Activated CD8-positive, alpha-beta memory T cell treated with anti-CD3 and anti-CD28 coated beads, Interleukin-2, amount 50 U/mL, for 4 hours (primary cell): ENCODE results near the gene C2CD2L.
"Not testable (repeated sequence)": the region's sequence is repeated elsewhere in the genome, so short reads cannot be mapped to it uniquely, and the experiment has no call there.

Experiments
- DNase-seq: peaks from one replicate; pipeline ENCODE4 v3.0.0-alpha.2; 2020

Gene C2CD2L

GRCh38 chr11:119093942-119094815 lies 13.0 kb upstream of the C2CD2L start:
- peak; percentile 61 for DNase-seq

- DNase-seq, result peak; percentile 59
Observed at GRCh38 chr11:119094816-119095065, 12.4 kb upstream of the C2CD2L start.

GRCh38 chr11:119095066-119095880 lies 11.9 kb upstream of the C2CD2L start:
- DNase-seq, result peak; percentile 99

GRCh38 chr11:119099711-119100110 lies 7.4 kb upstream of the C2CD2L start:
- DNase-seq, result no peak

- no peak for DNase-seq
Observed at GRCh38 chr11:119100246-119100970, 6.7 kb upstream of the C2CD2L start.

- DNase-seq, result no peak
Observed at GRCh38 chr11:119100994-119101758, 6.0 kb upstream of the C2CD2L start.

- DNase-seq, result peak; percentile 82
Observed at GRCh38 chr11:119101759-119102423, 5.3 kb upstream of the C2CD2L start, which contains the start of gene DPAGT1. Gene DPAGT1 (minus strand): TSS chr11:119101853. CDS start chr11:119101655, 198 bp downstream.

GRCh38 chr11:119103161-119103664 lies 3.9 kb upstream of the C2CD2L start:
- not testable (repeated sequence) for DNase-seq

GRCh38 chr11:119103793-119104192 lies 3.4 kb upstream of the C2CD2L start:
- DNase-seq, result no peak

- peak; percentile 29 for DNase-seq
Observed at GRCh38 chr11:119107538-119108145, 498 bp downstream of the C2CD2L start.

- DNase-seq, result no peak
Observed at GRCh38 chr11:119108146-119108856, 1.2 kb downstream of the C2CD2L start.

- DNase-seq, result no peak
Observed at GRCh38 chr11:119108857-119109221, 1.7 kb downstream of the C2CD2L start.

- no peak for DNase-seq
Observed at GRCh38 chr11:119109843-119110242, 2.7 kb downstream of the C2CD2L start.

GRCh38 chr11:119110439-119110838 lies 3.3 kb downstream of the C2CD2L start:
- DNase-seq, result no peak

GRCh38 chr11:119111361-119111925 lies 4.3 kb downstream of the C2CD2L start:
- DNase-seq, result no peak

- no peak for DNase-seq
Observed at GRCh38 chr11:119112314-119113020, 5.3 kb downstream of the C2CD2L start.

- no peak for DNase-seq
Observed at GRCh38 chr11:119113716-119114115, 6.6 kb downstream of the C2CD2L start.

- DNase-seq, result no peak
Observed at GRCh38 chr11:119114351-119114750, 7.2 kb downstream of the C2CD2L start.

- no peak for DNase-seq
Observed at GRCh38 chr11:119115484-119116234, 8.5 kb downstream of the C2CD2L start.
